ENCODE data around the gene LAMC1. TPM values are rescaled to one million over a fixed set of nuclear protein-coding genes. Genes with fewer than 3 reads are reported as not detected.

The LAMC1 gene
- total RNA-seq, 1 experiment from 2014 or later: 113 TPM

DNA sequence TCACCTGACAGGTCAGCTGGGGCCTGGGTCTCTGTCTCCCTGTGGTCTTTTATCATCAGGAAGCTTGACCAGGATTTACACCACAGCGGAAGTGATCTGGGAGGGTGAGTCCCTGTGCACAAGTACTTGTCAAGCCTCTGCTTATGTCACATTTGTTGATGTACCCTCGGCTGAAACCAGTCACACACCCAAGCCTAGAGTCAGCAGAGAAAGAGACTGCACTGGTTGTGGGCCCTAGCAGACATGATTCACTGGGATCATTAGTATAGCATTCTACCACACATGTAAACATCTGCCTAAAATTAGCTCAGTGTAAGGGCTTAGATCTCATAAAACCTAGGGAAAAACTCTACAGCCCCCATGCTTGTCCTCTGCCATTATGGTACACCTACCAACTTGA, 83.5 kb downstream of the LAMC1 start:
- in situ Hi-C loops (cut with HindIII; ENCODE audit: low pct_unique_long_range_greater_than_20kb, low sequenced_read_pairs) (no loop called here), intact Hi-C loops (cut with micrococcal nuclease; ENCODE audit: unreplicated experiment) (no loop called here)
- Histone ChIP-seq H3K4me1 (ENCODE audit: control insufficient read depth, insufficient read depth, low read length) (no peaks in the 10 kb centered on the region), H3K27me3 (ENCODE audit: control insufficient read depth, insufficient read depth, low read length) (no peaks in the 10 kb centered on the region), H3K27ac (ENCODE audit: low read length) (no peak overlapping the region), H3K4me3 (ENCODE audit: low read depth in 2 of 2, low read length in 2 of 2) (no peak overlapping the region), H3K9me3 (ENCODE audit: control insufficient read depth, insufficient read depth, low read depth, low read length) (no peaks in the 10 kb centered on the region), H3K36me3 (ENCODE audit: control insufficient read depth, insufficient read depth, low read length) (peaks cover 2% of the 10 kb centered on the region; the same call in 1 of the 2 replicates)
- DNase-seq (ENCODE audit: low read depth, low spot score) (no peak), ATAC-seq (no peak)
- no TSS peak for BruUV-seq (replicated peaks)
- CTCF ChIA-PET: no interaction called here
- POLR2A ChIA-PET: interaction anchor here (0.6 kb wide), 1 partner anchor 9 kb away, joined by 3 read pairs; no protein-coding TSS in a partner anchor
- TF ChIP-seq POLR2AphosphoS5 (IDR thresholded peaks at IDR 0.05; ENCODE audit: low read depth, low read length): no peak
- TF ChIP-seq, protein P1, sequence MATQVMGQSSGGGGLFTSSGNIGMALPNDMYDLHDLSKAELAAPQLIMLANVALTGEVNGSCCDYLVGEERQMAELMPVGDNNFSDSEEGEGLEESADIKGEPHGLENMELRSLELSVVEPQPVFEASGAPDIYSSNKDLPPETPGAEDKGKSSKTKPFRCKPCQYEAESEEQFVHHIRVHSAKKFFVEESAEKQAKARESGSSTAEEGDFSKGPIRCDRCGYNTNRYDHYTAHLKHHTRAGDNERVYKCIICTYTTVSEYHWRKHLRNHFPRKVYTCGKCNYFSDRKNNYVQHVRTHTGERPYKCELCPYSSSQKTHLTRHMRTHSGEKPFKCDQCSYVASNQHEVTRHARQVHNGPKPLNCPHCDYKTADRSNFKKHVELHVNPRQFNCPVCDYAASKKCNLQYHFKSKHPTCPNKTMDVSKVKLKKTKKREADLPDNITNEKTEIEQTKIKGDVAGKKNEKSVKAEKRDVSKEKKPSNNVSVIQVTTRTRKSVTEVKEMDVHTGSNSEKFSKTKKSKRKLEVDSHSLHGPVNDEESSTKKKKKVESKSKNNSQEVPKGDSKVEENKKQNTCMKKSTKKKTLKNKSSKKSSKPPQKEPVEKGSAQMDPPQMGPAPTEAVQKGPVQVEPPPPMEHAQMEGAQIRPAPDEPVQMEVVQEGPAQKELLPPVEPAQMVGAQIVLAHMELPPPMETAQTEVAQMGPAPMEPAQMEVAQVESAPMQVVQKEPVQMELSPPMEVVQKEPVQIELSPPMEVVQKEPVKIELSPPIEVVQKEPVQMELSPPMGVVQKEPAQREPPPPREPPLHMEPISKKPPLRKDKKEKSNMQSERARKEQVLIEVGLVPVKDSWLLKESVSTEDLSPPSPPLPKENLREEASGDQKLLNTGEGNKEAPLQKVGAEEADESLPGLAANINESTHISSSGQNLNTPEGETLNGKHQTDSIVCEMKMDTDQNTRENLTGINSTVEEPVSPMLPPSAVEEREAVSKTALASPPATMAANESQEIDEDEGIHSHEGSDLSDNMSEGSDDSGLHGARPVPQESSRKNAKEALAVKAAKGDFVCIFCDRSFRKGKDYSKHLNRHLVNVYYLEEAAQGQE (IDR thresholded peaks at IDR 0.05; ENCODE audit: insufficient read depth in 1 of 2, low read depth in 2 of 2, low read length in 1 of 2): no peak
- no peak for TF ChIP-seq TCF7L2 (IDR thresholded peaks at IDR 0.05; ENCODE audit: low read depth, low read length)
- no peak for TF ChIP-seq SIN3A (IDR thresholded peaks at IDR 0.05; ENCODE audit: borderline replicate concordance, insufficient read depth, low read depth, low read length)
- TF ChIP-seq, protein P2, sequence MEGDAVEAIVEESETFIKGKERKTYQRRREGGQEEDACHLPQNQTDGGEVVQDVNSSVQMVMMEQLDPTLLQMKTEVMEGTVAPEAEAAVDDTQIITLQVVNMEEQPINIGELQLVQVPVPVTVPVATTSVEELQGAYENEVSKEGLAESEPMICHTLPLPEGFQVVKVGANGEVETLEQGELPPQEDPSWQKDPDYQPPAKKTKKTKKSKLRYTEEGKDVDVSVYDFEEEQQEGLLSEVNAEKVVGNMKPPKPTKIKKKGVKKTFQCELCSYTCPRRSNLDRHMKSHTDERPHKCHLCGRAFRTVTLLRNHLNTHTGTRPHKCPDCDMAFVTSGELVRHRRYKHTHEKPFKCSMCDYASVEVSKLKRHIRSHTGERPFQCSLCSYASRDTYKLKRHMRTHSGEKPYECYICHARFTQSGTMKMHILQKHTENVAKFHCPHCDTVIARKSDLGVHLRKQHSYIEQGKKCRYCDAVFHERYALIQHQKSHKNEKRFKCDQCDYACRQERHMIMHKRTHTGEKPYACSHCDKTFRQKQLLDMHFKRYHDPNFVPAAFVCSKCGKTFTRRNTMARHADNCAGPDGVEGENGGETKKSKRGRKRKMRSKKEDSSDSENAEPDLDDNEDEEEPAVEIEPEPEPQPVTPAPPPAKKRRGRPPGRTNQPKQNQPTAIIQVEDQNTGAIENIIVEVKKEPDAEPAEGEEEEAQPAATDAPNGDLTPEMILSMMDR (IDR thresholded peaks at IDR 0.05): no peak

DNA sequence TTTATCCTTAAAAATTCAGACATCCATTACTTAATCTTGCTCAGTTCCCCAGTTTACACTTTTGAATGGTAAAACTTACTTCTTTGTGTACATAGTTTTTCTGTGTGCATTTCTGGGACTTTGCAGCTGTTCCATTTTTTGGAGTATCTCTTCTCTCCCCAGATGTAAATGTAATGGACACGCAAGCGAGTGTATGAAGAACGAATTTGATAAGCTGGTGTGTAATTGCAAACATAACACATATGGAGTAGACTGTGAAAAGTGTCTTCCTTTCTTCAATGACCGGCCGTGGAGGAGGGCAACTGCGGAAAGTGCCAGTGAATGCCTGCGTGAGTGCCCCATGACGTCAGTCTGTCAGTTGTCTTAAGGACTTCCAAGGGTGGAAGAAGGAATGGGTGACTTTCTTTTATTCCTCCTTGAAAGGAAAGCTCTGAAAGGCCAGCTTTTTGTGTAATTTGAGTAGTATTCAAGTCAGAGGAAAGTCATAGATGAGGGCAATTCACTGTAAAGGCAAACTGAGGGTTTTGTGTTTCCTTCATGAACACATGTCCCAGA, 87.2 kb downstream of the LAMC1 start:
- CTCF ChIA-PET: no interaction called here
- no peak overlapping the region for H3K4me3 ChIP-seq (ENCODE audit: low read depth in 2 of 2, low read length in 2 of 2)
- TF ChIP-seq, protein P1 (IDR thresholded peaks at IDR 0.05; ENCODE audit: insufficient read depth in 1 of 2, low read depth in 2 of 2, low read length in 1 of 2): no peak
- no peak for TF ChIP-seq POLR2AphosphoS5 (IDR thresholded peaks at IDR 0.05; ENCODE audit: low read depth, low read length)
- TF ChIP-seq, protein P2 (IDR thresholded peaks at IDR 0.05): no peak
- TF ChIP-seq SIN3A (IDR thresholded peaks at IDR 0.05; ENCODE audit: borderline replicate concordance, insufficient read depth, low read depth, low read length): no peak
- TF ChIP-seq TCF7L2 (IDR thresholded peaks at IDR 0.05; ENCODE audit: low read depth, low read length): no peak
- intact Hi-C loops (cut with micrococcal nuclease; ENCODE audit: unreplicated experiment): loop anchor here (10.0 kb wide), 1 partner anchor 146 kb away; no protein-coding TSS in a partner anchor
- H3K4me1 ChIP-seq (ENCODE audit: control insufficient read depth, insufficient read depth, low read length): no peaks in the 10 kb centered on the region
- DNase-seq (ENCODE audit: low read depth, low spot score) (no peak), ATAC-seq (no peak)
- H3K27me3 ChIP-seq (ENCODE audit: control insufficient read depth, insufficient read depth, low read length): no peaks in the 10 kb centered on the region
- no peaks in the 10 kb centered on the region for H3K9me3 ChIP-seq (ENCODE audit: control insufficient read depth, insufficient read depth, low read depth, low read length)
- 0 out of 2 replicates have a peak, but pooled peaks cover 5% of the 10 kb centered on the region for H3K36me3 ChIP-seq (ENCODE audit: control insufficient read depth, insufficient read depth, low read length)
- no peak overlapping the region for H3K27ac ChIP-seq (ENCODE audit: low read length)
- POLR2A ChIA-PET: no interaction called here
- in situ Hi-C loops (cut with HindIII; ENCODE audit: low pct_unique_long_range_greater_than_20kb, low sequenced_read_pairs): no loop called here
- no TSS peak for BruUV-seq (replicated peaks)

Measured in Panc1 (cell line).